Activated CD4-positive, alpha-beta T cell treated with anti-CD3 and anti-CD28 coated beads, Interleukin-2, Interleukin-6, amounts not matched to agents 100 ng/mL and 50 ng/mL, durations not matched to agents 16 hours and 8 hours (primary cell): ENCODE results near the gene HSPA6.
"Not testable (repeated sequence)": the region's sequence is repeated elsewhere in the genome, so short reads cannot be mapped to it uniquely, and the experiment has no call there.

Experiments
- DNase-seq: peaks from one replicate; pipeline ENCODE4 v3.0.0-alpha.2; 2020

HSPA6 gene

DNA sequence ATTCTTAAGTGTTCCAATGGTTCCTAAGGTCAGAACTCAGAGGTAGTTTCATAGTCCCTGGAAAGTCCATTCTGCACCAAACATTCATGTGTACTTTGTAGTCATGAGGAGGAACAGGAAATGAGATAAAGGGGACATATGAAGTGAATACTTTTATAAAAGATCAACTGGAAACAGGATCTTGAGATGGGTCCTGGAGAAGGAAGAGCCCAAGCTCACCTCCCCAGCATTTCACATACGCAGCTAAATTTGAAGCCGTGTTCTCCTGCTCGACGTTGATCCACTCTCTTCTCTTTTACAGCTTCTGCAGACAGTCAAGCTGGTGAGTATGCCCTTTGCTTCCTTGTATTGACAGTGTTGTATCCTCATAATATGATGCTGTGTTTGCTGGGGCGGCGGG is 18.7 kb upstream of the HSPA6 start:
- no peak for DNase-seq

DNA sequence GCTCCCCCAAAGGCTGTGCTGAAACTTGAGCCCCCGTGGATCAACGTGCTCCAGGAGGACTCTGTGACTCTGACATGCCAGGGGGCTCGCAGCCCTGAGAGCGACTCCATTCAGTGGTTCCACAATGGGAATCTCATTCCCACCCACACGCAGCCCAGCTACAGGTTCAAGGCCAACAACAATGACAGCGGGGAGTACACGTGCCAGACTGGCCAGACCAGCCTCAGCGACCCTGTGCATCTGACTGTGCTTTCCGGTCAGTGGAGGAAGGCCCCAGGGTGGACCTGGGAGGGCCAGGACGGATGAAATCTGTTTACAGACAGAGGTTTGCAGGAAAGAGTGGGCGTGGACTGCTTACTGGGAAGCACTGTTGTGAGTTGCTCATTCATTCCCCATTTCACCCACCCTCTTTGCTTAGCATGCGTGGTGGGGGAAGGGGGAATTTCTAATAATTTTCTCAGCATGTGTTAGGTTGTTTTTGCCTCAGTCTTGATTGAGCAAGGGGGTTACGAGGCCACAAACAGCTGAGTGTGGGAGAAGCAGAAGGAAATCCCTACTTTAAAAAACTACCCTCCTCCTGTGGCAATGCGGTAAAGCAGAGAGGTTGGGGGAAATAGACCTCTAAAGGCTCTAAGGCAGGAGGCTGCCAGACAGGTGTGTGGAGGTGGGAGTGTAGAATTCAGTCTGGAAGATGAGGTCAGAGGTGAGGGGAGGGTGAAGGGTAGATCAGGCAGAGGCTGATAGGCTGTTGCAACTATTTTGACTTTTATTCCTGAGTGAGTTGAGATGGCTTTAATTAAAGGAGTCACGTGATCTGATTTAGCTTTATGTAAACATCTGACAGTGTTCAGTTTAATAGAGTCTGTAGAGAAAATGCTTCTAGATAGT is 17.8 kb upstream of the HSPA6 start:
- DNase-seq, result no peak

DNA sequence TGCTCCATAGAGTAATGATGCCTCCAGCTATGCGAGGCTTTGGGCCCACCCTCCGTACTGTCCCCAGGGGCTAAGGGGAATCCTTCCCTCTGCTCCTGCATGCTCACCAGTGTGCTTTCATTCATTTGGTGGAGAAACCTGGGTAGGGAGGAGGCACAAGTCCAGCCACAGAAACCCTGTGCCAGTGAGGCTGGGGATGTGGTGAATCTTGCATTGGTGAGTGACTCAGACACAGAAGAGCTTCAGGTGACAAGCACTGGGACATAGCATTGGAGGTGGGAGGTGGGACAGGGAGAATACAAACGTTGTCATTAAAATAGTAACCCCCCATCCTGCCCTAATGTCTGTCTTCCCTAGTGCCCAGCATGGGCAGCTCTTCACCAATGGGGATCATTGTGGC is 13.9 kb upstream of the HSPA6 start:
- no peak for DNase-seq

DNA sequence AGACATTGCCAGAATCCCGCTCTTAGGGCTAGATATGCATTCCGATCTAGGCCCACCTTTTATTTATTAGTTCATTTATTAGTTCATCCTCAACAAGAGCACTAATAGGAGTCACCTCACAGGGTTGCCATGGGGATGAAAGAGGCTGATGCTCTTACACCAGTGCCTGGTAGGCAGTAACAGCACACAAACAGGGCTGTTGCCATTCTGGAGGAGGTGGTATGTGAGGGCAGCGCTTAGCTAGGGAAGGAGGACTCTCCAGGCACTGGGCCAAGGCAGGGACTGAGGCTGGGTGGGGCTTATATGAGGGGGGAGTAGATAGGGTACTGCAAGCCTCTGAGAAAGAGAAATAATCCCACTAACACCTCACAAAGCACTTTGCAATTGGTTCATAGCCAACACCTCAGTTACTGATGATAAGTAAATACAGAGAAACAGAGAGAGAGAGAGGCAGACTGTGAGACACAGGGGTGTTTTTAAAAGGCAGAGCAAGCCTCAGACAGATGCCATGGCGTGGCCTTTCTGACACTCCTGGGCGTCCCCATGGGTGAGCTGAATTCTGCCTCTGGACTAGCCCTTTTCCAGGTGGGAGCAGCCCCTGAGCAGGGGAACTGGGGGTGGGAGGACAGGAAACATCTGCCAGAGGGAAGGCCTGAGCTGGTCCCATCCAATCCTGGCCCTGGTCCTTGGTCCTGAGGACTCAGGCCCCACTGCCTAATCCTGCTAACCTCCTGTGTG is 13.2 kb upstream of the HSPA6 start:
- no peak for DNase-seq

DNA sequence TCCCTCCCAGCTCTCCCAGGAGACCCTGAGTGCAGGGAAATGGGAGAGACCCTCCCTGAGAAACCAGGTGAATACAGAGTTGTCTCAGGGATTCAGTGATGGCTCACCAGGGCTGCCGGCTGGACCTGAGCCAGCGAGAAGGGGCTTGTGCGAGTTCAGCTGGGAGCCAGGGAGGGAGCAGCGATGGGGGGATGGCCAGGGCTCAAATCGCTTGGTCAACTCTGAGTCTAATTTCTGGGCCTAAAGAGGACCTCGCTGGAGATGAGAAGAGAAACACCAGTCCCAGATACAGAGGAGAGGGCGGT is 12.6 kb upstream of the HSPA6 start:
- DNase-seq, result no peak

DNA sequence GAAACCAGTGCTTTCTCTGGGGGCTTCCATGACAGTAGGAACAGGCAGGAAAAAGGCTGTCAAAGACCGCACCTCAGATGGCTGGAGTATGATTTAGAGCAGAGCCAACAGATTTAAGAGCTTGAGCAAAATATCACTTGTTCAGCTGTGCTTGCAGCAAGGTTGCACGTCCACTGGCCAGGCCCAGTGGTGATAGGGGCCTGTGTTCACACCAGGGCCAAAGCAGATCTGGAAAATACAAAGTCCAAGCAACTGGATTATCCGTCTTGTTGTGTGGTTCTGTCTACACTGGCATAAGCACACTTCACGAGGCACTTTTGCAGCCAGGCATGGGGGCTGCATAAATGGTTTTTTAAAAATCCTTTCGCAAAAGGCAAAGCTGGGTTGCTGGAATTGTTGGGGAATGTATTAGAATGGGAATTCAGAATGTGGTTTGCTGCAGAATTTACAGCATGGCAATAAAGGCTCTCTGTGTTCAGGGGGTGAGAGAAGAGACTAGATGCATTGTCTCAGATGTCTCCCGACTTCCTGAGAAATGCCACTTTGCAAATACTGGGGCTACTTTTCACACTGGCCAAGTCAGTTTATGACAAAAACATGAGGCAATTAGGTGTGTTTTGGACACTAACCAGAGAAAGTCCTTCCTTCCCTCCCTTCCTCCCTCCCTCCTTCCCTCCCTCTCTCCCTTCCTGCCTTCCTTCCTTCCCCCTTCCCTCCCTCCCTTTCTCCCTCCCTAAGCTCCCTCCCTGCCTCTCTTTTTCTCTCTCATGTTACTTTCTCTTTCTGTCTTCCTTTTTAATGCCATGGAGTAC is 11.5 kb upstream of the HSPA6 start:
- not testable (repeated sequence) for DNase-seq

DNA sequence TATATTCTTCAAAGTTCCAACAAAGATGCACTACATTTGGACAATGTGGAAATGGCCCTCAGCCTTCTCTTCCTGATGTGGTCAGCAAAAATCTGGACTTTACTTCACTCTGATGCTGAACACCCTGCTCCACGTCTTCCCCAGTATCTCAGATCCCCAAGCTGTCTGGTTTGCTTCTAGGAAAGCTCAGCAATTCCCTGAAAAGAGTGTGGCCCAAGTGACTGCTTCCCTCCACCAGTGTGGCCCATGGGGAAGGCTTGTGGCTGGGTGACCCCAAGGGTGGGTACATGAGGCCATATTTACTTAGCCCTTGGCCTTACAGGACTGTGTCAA is 10.9 kb upstream of the HSPA6 start:
- DNase-seq, result not testable (repeated sequence)

DNA sequence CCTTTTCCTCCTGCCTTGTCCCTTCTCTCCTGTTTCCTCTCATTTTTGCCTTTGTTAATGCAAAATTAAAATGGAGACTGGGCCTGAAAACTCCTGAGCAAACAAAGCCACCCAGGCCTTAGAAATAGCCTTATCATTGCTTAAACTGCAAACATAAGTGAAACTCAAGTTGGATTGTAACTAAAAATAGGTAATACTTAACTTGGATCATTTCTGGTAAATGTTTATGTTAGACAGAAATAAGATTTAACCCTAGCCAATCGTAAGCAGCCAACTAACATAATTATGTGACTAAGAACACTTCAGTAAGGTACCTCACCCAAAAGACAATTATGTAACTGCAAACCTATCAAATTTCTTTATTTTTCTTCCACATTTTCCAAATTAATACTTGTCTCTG is 10.4 kb upstream of the HSPA6 start:
- DNase-seq, result not testable (repeated sequence)

DNA sequence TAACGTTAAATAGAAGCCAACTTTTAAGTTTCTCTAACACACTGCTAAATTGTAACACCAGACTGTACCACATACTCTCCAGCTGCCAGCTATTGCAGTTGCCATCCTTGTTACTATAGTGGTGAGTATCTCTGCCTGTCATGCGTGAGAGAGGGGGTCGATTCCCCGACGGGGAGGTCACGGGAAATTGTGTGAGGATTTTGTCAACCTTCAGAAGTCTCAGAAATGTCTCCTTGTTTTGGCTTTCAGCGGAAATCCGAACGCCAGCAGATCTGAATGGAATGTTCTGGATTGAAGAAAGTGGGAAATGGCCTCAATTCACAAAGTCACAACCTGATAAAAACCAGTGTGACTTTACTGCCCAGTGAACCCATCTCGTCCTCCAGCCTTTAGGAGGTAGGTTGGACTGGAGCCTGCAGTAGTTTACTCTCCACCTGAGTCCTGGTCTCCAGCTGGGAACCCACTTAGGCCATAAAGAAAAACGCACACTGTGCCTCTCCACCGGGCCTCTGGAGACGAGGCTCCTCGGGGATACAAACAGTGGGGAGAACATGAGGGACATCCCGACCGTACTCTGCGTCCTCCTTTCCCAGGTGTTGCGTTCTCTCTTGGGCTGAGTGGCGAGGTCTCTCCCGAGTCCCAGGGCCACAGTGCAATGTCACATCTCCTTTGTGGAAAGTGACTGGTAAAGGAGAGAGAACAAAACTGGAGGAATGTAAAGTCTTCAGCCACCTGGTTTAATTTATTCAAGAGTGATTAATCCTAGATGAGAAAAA is 1.1 kb upstream of the HSPA6 start:
- DNase-seq, result not testable (repeated sequence)

DNA sequence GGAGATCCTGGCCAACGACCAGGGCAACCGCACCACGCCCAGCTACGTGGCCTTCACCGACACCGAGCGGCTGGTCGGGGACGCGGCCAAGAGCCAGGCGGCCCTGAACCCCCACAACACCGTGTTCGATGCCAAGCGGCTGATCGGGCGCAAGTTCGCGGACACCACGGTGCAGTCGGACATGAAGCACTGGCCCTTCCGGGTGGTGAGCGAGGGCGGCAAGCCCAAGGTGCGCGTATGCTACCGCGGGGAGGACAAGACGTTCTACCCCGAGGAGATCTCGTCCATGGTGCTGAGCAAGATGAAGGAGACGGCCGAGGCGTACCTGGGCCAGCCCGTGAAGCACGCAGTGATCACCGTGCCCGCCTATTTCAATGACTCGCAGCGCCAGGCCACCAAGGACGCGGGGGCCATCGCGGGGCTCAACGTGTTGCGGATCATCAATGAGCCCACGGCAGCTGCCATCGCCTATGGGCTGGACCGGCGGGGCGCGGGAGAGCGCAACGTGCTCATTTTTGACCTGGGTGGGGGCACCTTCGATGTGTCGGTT is 477 bp downstream of the HSPA6 start:
- DNase-seq, result not testable (repeated sequence)

DNA sequence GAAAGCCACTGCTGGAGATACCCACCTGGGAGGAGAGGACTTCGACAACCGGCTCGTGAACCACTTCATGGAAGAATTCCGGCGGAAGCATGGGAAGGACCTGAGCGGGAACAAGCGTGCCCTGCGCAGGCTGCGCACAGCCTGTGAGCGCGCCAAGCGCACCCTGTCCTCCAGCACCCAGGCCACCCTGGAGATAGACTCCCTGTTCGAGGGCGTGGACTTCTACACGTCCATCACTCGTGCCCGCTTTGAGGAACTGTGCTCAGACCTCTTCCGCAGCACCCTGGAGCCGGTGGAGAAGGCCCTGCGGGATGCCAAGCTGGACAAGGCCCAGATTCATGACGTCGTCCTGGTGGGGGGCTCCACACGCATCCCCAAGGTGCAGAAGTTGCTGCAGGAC is 981 bp downstream of the HSPA6 start:
- not testable (repeated sequence) for DNase-seq

DNA sequence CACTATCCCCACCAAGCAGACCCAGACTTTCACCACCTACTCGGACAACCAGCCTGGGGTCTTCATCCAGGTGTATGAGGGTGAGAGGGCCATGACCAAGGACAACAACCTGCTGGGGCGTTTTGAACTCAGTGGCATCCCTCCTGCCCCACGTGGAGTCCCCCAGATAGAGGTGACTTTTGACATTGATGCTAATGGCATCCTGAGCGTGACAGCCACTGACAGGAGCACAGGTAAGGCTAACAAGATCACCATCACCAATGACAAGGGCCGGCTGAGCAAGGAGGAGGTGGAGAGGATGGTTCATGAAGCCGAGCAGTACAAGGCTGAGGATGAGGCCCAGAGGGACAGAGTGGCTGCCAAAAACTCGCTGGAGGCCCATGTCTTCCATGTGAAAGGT is 1.6 kb downstream of the HSPA6 start:
- DNase-seq, result not testable (repeated sequence)

DNA sequence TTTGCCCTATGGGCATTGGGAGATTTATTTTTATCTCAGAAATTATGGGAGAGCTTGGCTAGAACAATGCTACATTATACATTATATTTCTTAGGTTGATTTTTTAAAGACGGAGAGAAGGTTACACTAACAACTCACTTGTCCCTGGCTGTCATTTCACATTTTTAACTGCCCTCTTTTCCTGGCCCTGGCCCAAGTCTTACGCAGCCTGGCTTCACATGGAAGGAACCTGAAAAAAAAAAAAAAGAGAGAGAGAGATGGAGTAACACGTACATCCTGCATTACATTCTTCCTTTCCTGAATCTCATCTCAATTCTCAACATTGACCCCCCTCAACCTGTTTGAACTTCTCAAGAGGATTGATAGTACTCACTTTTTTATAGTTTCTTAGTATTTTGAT is 4.2 kb downstream of the HSPA6 start:
- not testable (repeated sequence) for DNase-seq

DNA sequence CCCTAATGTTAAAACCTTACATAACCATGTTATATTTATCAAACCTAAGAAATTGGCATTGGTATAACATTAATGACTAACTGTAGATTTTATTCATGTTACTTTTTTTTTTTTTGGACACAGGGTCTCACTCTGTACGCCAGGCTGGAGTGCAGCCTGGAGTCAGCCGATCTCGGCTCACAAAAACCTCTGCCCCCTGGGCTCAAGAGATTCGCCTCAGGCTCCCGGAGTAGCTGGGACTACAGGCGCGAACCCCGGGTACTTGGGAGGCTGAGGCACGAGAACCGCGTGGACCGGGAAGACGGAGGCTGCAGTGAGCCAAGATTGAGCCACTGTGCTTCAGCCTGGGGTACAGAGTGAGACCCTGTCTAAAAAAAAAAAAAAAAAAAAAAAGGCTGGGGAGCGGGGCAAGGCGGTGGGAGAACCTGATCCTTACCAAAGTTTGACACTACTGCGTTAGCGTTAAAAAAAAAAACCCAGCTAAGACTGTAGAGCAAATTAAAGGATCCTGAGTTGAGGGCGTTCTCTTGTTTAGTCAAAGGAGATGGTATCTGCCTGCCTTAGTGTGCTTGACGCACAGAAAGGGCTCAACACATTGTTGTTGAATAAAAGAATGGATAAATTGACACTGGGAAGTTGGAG is 5.2 kb downstream of the HSPA6 start:
- not testable (repeated sequence) for DNase-seq

DNA sequence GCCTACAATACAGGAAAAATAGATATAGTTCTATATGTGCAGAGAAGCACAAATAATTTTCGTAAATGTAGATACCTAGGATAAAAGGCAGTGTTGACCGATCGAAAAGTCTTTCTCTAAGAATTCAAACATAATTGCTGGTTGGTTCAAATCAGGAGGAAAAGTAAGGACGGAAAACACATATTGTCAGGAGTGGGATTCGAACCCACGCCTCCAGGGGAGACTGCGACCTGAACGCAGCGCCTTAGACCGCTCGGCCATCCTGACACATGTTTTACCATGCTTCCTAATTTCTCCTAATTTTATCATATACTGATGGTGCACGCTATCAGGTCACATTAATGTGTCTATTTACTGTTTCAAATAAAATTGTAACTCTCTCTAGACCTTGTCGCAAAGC is 5.8 kb downstream of the HSPA6 start:
- peak; percentile 86 for DNase-seq

DNA sequence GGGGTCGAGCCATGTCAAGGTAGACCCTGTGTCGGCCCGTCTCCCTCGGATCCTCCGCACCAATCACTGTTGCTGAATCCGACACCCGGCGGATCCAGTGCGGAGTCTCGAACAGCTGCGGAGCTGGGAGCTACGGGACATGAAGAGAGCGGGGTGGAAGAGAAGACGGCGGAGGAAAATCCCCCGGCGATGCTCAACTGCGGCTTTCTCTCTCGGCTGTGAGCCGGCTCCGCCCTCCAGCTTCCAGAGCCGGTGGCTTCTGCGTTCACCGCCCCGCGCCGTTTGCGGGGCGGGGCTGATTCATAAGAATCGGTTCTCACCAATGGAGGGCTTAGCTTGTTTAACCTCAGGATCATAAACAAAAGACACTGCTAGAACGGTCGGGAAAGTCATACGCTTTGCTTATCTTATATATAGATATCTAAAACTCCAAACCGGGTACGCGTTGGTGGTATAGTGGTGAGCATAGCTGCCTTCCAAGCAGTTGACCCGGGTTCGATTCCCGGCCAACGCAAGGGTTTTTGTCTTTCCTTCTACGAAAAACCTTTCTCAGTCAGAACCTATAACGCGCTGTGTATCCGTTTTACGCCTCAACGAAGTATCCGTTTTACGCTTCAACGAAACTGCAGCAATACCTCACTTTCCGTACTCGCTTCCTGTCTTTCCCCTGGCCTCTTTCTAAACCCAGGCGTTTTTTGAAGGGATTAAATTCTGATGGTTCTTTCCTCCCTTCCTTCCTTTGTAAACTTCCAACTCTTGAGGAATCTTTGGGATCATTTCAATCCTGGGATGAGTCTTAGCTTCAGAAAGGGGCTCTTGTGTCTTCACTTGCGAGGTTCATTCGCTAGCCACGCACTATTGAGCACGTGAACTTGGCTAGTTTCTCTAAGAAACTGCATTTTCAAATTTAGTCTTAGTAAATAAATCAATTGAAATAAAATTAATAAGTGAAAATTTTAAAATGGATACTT is 6.6 kb downstream of the HSPA6 start:
- peak; percentile 95 for DNase-seq

DNA sequence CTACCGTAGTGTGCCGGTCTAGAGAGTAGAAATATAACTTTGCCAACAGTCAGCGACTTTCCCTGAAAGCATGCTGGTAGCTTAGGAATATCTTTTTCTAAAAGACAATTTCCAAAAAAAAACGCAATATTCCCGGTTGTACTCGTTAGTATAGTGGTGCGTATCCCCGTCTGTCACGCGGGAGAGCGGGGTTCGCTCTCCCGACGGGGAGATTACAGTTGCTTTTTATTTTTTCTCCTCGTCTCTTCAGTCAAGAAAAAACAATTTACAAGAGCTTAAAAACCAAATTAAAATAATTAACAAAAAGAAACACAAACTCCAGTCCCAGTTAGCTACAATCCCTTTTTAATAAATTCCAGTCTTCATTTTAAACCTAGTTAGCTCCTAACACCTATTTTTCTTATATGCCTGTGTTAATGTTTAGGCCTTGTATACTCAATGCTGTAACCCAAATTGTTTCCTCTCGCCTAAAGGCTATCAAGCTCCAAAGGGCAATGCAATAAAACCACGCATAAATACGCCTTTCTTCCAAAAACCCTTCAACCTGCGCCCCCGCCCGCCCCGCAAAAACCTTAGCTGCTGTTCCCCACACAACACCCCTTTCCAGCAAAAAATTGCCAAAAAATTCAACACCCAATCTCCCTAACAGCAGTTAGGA is 7.8 kb downstream of the HSPA6 start:
- no peak for DNase-seq

DNA sequence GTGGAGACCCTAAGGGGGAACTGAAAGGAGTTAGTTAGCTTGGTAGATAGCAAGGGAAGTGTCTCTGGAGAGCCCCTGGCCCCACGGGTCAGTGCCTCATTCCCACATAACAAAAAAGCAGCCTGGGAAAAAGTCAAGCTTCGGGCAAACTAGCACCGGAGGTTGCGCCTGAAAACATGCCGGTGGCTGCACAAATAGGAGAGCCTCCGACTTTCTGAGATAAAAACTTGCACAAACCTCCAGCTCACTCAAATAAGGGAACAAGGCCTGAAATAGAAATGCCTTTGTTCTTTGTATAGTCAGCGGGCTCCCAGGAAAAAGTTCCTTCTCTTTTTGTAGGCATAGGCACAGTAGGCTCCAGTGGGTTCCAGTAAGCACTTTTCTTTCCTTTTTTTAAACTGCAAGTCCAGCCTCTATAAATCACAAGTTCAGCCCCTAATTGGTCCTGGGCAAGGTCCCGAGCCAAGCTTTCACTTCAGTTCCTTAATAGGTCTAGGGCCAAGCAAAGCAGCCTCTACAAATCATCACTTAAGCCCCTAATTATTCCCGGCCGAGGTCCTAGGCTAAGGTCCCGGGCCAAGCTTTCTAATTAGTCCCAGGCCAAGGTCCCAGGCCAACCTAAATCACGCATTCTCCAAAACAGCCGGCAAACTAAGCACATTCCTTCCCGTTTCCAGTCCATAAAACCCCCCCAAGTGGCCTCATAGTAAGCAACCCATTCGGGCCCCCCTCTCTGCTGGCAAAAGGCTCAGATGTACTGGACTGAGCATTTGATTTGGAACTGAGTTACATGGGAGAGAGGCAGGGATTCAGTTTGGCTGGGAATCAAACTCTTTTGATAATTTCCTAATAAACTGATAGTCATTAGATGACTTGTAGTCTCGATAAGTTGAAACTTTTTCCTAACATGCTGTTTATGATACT is 8.6 kb downstream of the HSPA6 start:
- DNase-seq, result not testable (repeated sequence)

DNA sequence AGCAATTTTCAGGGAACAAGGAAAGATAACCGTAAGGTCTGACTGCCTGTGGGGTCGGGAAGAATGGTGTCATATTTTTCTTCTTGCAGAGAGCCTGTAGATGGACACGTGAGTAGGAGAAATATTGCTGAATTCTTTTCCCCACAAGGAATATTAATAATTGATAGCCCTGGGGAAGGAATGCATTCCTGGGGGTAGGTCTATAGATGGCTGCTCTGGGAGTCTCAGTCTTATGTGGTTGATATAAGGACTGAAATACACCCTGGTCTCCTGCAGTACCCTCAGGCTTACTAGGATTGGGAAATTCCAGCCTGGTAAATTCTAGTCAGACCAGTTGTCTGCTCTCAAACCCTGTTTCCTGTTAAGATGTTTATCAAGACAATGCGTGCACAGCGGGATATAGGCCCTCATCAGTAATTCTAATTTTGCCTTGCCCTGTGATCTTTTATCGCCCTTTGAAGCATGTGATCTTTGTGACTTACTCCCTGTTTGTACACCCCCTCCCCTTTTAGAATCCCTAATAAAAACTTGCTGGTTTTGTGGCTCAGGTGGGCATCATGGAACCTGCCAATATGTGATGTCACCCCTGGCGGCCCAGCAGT is 12.8 kb downstream of the HSPA6 start:
- not testable (repeated sequence) for DNase-seq
